ENCODE data around the gene RASSF8.

- no peak for TF ChIP-seq POLR2A (IDR thresholded peaks at IDR 0.05)
- no peak for TF ChIP-seq POLR2AphosphoS5 (IDR thresholded peaks at IDR 0.05)
- no peak for TF ChIP-seq EP300 (IDR thresholded peaks at IDR 0.05; ENCODE audit: low read depth)
- TF ChIP-seq CTCF (IDR thresholded peaks at IDR 0.05): no peak
Measured at GRCh38 chr12:26128168-26128567, 169.7 kb downstream of the RASSF8 start.
